SU-DHL-6 (cell line): ENCODE data around the gene SORL1-AS1.
"Not testable (repeated sequence)": the region's sequence is repeated elsewhere in the genome, so short reads cannot be mapped to it uniquely, and the experiment has no call there.

ENCODE experiments used
- H2AFZ ChIP-seq: fragments of 200-600 bp; sonication (generic); 2 replicates; pipeline ENCODE4 v1.6.1; 2014; ENCODE audit warnings: low read depth, mild to moderate bottlenecking, moderate library complexity, mixed read lengths, antibody characterized with exemption, low read length; ENCODE audit not compliant: severe bottlenecking
- H3F3A ChIP-seq: fragments of 200-600 bp; shearing (Covaris generic); 2 replicates; pipeline ENCODE4 v1.6.0; 2016; ENCODE audit warnings: antibody characterized with exemption, mild to moderate bottlenecking; ENCODE audit not compliant: insufficient read depth
- H3K27ac ChIP-seq: fragments of 200-600 bp; sonication (generic); 2 replicates; pipeline ENCODE4 v1.5.1; 2016; ENCODE audit warnings: low read depth, mild to moderate bottlenecking, low read length, moderate library complexity, mixed read lengths
- H3K27me3 ChIP-seq: fragments of 200-600 bp; sonication (generic), shearing (Covaris generic); 2 replicates; pipeline ENCODE4 v1.6.0; 2014; ENCODE audit warnings: mild to moderate bottlenecking, low read length
- H3K36me3 ChIP-seq: fragments of 200-600 bp; sonication (generic); 2 replicates; pipeline ENCODE4 v1.6.1; 2014; ENCODE audit warnings: mild to moderate bottlenecking, low read length, mixed read lengths
- H3K4me2 ChIP-seq: fragments of 300-600, 200-600 bp; shearing (Covaris generic), sonication (generic); 2 replicates; pipeline ENCODE4 v1.6.0; 2014; ENCODE audit warnings: low read length, low read depth, mild to moderate bottlenecking; ENCODE audit not compliant: poor library complexity, severe bottlenecking
- H3K4me3 ChIP-seq: fragments of 200-600 bp; sonication (generic); 2 replicates; pipeline ENCODE4 v1.5.1; 2014; ENCODE audit warnings: antibody characterized with exemption, low read length, mild to moderate bottlenecking, mixed read lengths; ENCODE audit not compliant: insufficient read depth, poor library complexity, severe bottlenecking
- H3K79me2 ChIP-seq: fragments of 200-600 bp; sonication (generic); 2 replicates; pipeline ENCODE4 v1.6.1; 2014; ENCODE audit warnings: mild to moderate bottlenecking, low read length, moderate library complexity; ENCODE audit not compliant: insufficient read depth
- H3K9ac ChIP-seq: fragments of 200-600 bp; sonication (generic); 2 replicates; pipeline ENCODE4 v1.7.0; 2014; ENCODE audit warnings: mild to moderate bottlenecking, low read length
- H3K9me2 ChIP-seq: fragments of 200-600 bp; sonication (generic); replicated peaks from 2 replicates; pipeline ENCODE4 v1.6.1; 2014; ENCODE audit warnings: low read length; ENCODE audit not compliant: insufficient read depth
- H3K9me3 ChIP-seq: fragments of 200-600 bp; sonication (generic); 2 replicates; pipeline ENCODE4 v1.6.1; 2014; ENCODE audit warnings: low read length, mixed read lengths; ENCODE audit not compliant: insufficient read depth
- H4K20me1 ChIP-seq: fragments of 200-600 bp; sonication (generic); 2 replicates; pipeline ENCODE4 v1.6.1; 2014; ENCODE audit warnings: low read depth, mild to moderate bottlenecking, antibody characterized with exemption, low read length, moderate library complexity, mixed read lengths
- CTCF ChIP-seq: fragments of 200-600 bp; sonication (generic); IDR thresholded peaks from one replicate; pipeline ENCODE4 v1.5.1; 2017; ENCODE audit warnings: antibody characterized with exemption, mild to moderate bottlenecking, low read length, moderate library complexity; ENCODE audit not compliant: insufficient read depth, poor library complexity, severe bottlenecking
- EZH2phosphoT487 ChIP-seq: fragments of 200-600 bp; sonication (generic), shearing (Covaris generic); conservative IDR thresholded peaks from 2 replicates; pipeline ENCODE4 v1.6.1; 2018; ENCODE audit warnings: mild to moderate bottlenecking, antibody characterized with exemption, low read length, moderate library complexity, mixed read lengths

The SORL1-AS1 gene

GRCh38 chr11:121414141-121414913, 38.4 kb downstream of the SORL1-AS1 start:
- no peak overlapping the region for H2AFZ ChIP-seq
- no peak overlapping the region for H3K4me2 ChIP-seq
- H3K9ac ChIP-seq: no peak overlapping the region
- TF ChIP-seq CTCF (no peak), EZH2phosphoT487 (no peak)
- no peaks in the 10 kb centered on the region for H3K9me3 ChIP-seq
- H3K27ac ChIP-seq: no peak overlapping the region
- no peaks in the 10 kb centered on the region for H3K27me3 ChIP-seq
- no peak overlapping the region for H3K4me3 ChIP-seq
- H3K9me2 ChIP-seq: no peaks in the 10 kb centered on the region
- H4K20me1 ChIP-seq: no peaks in the 10 kb centered on the region
- H3K79me2 ChIP-seq: no peaks in the 10 kb centered on the region
- no peaks in the 10 kb centered on the region for H3K36me3 ChIP-seq
- H3F3A ChIP-seq: peaks cover 4% of the 10 kb centered on the region

- H3K27ac ChIP-seq: no peak overlapping the region
- no peaks in the 10 kb centered on the region for H3K36me3 ChIP-seq
- H3K9me2 ChIP-seq: no peaks in the 10 kb centered on the region
- H3K4me2 ChIP-seq: no peak overlapping the region
- no peaks in the 10 kb centered on the region for H3K9me3 ChIP-seq
- H3K27me3 ChIP-seq: no peaks in the 10 kb centered on the region
- H2AFZ ChIP-seq: no peak overlapping the region
- H4K20me1 ChIP-seq: no peaks in the 10 kb centered on the region
- H3K79me2 ChIP-seq: no peaks in the 10 kb centered on the region
- no peak overlapping the region for H3K9ac ChIP-seq
- peaks cover 7% of the 10 kb centered on the region; the same call in 1 of the 2 replicates for H3F3A ChIP-seq
- TF ChIP-seq CTCF: no peak
- H3K4me3 ChIP-seq: no peak overlapping the region
Observed at GRCh38 chr11:121412711-121413415, 39.9 kb downstream of the SORL1-AS1 start.

- H3K9me2 ChIP-seq: no peaks in the 10 kb centered on the region
- no peaks in the 10 kb centered on the region for H3K27me3 ChIP-seq
- no peaks in the 10 kb centered on the region for H3K36me3 ChIP-seq
- no peak overlapping the region for H3K4me2 ChIP-seq
- TF ChIP-seq EZH2phosphoT487 (no peak), CTCF (no peak)
- H4K20me1 ChIP-seq: no peaks in the 10 kb centered on the region
- no peak overlapping the region for H2AFZ ChIP-seq
- H3K4me3 ChIP-seq: no peak overlapping the region
- H3F3A ChIP-seq: peaks cover 3% of the 10 kb centered on the region; the same call in 1 of the 2 replicates
- H3K79me2 ChIP-seq: no peaks in the 10 kb centered on the region
- no peak overlapping the region for H3K27ac ChIP-seq
- no peak overlapping the region for H3K9ac ChIP-seq
- H3K9me3 ChIP-seq: no peaks in the 10 kb centered on the region
Observed at GRCh38 chr11:121412000-121412587, 40.7 kb downstream of the SORL1-AS1 start.

GRCh38 chr11:121411330-121411729, 41.4 kb downstream of the SORL1-AS1 start:
- H3K9me2 ChIP-seq, H2AFZ ChIP-seq, H3K27ac ChIP-seq, H3K9ac ChIP-seq, H3K36me3 ChIP-seq, H3K4me3 ChIP-seq, H3K27me3 ChIP-seq, H4K20me1 ChIP-seq, H3K4me2 ChIP-seq, H3K9me3 ChIP-seq, H3K79me2 ChIP-seq, H3F3A ChIP-seq: not testable (repeated sequence)

- H3K9me3 ChIP-seq, H3F3A ChIP-seq, H3K9ac ChIP-seq, H3K9me2 ChIP-seq, H4K20me1 ChIP-seq, H3K4me3 ChIP-seq, H3K4me2 ChIP-seq, H2AFZ ChIP-seq, H3K36me3 ChIP-seq, H3K27ac ChIP-seq, H3K27me3 ChIP-seq, H3K79me2 ChIP-seq: not testable (repeated sequence)
Observed at GRCh38 chr11:121410041-121410440, 42.7 kb downstream of the SORL1-AS1 start.
